ENCODE measurements around the gene PSTPIP2.
A peak's percentile ranks its signal among the peaks of the same experiment; 100 is the strongest.
"Not testable (repeated sequence)": the region's sequence is repeated elsewhere in the genome, so short reads cannot be mapped to it uniquely, and the experiment has no call there.

The PSTPIP2 gene

DNA sequence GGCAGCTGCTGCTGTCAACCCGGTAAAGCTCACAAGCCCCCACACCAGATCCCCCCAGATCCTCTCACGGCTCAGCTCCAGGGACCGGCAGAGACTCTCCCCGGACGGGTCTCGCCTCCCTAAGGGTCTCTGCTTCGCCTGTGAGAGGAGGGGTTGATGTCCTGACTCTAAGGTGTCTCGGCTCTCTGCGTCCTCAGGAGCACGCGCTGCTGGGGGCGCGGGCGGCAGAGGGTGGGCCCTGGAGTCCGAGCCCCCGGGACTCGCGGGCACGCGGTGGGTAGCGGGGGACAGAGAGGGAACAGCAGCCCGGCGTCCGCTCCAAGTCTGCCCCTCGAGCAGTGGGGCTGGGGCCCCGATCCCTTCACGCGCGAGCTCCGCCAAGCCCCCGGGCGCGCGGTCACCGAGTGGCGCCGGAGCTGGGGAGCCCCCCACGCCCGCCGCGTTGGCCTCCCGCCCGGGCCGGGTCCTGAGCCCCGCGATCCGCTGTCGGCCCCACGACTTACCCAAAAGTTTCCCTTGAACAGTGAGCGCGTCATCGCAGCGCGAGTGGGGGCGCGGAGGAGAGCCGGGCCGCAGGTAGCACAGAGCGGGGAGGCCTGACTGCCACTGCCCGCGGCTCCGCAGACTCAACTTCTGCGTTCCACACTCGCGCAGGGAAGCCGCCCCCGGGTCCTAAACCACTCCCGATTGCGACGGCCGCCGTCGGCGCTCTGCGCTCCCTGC is at the start of gene PSTPIP2:
PSTPIP2 (minus strand) TSS at position 608 of the 723 bp plus-strand sequence; CDS start at position 536, 72 bp downstream.
- peak; percentile 74 for DNase-seq

- DNase-seq: no peak
Measured at GRCh38 chr18:46113751-46114150, 41.7 kb upstream of the PSTPIP2 start.

GRCh38 chr18:46110406-46110805 is 38.3 kb upstream of the PSTPIP2 start:
- no peak for DNase-seq

DNA sequence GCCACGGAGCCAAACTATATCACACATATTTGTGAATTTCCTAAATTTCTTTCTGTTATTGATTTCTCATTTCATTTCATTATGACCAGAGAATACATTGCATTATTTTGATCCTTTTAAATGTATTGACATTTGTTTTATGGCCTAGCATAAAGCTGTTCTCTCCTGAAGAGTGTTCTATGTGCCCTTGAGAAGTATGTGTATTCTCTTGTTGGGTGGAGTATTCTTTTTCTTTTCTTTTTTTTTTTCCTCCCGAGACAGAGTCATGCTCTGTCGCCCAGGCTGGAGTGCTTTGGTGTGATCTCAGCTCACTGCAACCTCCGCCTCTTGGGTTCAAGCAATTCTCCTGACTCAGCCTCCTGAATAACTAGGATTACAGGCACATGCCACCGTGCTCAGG is 37.3 kb upstream of the PSTPIP2 start:
- no peak for DNase-seq

- peak; percentile 89 for DNase-seq
Measured at GRCh38 chr18:46104128-46104911, 32.3 kb upstream of the PSTPIP2 start, which contains the start of gene HAUS1. Gene HAUS1 (plus strand): TSS chr18:46104385. CDS start chr18:46104412, 27 bp downstream.

DNA sequence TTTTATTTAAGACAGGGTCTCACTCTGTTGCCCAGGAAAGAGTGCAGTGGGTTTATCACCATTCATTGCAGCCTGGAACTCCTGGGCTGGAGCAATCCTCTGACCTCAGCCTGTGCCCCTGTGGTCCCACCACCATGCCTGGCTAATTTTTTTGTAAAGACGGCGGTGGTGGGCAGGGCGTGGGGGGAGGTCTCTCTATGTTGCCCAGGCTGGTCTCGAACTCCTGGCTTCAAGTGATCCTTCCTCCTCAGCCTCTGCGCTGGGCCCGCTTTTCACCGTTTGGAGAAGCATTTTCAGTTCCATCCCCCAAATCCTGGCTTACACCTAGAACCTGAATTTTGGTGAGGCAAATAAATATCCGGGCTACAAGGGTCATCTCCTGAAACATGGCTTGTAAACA is 27.4 kb upstream of the PSTPIP2 start:
- no peak for DNase-seq

DNA sequence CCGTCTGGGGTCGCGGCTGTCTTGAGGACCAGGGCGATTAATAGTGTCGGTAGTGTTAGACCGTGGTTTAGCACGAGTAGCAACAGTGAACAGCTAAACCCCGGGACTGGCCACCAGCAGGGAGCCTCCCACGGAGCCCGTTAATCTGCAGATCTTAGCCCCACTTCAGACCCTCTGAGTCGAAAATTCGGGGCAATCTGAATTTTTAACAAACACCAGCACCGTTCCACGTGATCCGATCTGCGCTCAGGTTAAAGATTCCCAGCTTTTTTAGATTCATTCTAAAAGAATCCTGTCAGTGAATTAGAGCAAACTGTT is 26.5 kb upstream of the PSTPIP2 start:
- DNase-seq: no peak

DNA sequence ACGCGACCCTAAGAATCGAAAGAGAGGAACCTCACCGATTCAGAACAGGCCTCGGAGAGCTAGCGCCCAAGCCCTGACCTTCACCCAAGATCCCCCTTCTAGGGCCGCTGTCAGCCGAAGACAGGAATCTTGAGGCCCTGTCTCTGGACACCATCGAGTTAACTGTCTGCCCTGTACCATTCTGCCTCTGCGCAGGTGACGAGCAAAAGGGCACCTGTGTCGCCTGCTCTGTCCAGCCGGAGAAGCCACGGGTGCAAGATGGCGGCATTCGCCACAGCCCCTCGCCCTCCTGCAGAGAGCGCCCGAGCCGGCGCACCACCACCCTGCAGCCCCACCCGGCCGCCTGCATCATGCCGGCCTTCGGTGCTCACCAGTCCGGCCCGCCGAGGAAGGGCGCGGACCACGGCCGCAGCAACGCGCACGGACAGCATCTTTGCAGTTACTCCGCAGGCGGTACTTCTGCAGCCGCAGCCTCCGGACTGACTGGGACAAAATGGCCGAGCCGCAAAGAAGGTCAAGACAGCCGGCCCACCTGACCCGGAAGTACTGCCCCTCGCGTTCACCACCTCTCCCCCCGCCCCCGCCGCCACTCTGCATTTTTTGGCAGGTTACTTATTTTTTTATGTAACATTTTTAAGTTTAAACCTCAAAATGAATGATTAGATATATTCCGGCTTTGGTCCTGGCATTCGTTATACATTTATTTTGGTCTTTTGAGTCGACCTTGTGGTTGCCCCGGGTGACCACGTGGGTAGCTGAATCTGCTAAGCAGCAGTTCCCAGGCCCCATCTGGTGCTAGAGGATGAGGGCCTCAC is 25.9 kb upstream of the PSTPIP2 start, which contains the start of gene ATP5F1A:
ATP5F1A (minus strand) TSS at position 496 of the 815 bp plus-strand sequence; CDS start at position 431, 65 bp downstream.
- peak; percentile 90 for DNase-seq

GRCh38 chr18:46097431-46097800 is 25.4 kb upstream of the PSTPIP2 start:
- peak; percentile 16 for DNase-seq

DNA sequence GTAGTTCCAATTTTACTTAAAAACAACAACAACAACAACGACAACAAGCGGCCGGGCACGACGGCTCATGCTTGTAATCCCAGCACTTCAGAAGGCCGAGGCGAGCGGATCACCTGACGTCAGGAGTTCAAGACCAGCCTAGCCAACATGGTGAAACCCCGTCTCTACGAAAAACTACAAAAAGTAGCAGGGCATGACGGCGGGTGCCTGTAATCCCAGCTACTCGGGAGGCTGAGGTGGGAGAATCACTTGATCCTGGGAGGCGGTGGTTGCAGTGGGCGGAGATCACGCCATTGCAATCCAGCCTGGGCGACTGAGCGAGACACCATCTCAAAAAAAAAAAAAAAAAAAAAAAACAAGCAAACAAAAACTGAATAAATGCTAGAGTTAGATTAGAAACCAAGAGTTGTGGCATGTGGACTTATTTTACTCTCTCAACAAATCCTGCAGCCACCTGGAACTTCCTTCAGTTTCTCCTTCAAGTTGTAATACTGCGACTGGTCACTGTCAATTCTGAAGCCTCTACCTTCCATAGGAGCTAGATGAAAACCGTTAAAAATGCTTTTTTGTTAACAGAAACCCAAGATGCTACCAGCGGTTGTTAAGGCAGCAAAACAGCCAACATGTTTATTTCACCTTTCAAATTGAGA is 24.7 kb upstream of the PSTPIP2 start:
- no peak for DNase-seq

DNA sequence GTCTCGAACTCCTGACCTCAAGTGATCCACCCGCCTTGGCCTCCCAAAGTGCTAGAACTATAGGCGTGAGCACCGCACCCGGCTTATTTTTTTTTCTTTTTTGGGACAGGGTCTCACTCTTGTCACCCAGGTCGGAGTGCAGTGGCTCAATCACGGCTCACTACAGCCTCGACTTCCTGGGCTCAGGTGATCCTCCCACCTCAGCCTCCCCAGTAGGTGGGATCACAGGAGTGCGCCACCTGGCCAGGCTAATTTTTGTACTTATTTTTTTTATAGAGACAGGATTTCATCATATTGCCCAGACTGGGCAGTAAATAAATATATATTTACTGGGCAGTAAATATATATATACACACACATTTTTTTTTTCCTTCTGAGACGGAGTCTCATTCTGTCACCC is 23.5 kb upstream of the PSTPIP2 start:
- no peak for DNase-seq

DNA sequence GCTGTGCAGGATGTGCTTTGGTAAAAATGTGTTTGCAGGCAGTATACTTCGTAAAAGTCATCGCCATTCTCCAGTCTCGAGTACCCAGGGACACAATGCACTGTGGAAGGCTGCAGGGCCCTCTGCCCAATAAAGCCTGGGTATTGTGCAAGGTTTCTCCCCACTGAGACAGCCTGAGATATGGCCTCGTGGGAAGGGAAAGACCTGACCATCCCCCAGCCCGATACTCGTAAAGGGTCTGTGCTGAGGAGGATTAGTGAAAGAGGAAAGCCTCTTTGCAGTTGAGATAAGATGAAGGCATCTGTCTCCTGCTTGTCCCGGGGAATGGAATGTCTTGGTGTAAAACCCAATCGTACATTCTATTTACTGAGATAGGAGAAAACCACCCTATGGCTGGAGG is 16.4 kb upstream of the PSTPIP2 start:
- not testable (repeated sequence) for DNase-seq

- no peak for DNase-seq
Measured at GRCh38 chr18:46084431-46084830, 12.4 kb upstream of the PSTPIP2 start.

DNA sequence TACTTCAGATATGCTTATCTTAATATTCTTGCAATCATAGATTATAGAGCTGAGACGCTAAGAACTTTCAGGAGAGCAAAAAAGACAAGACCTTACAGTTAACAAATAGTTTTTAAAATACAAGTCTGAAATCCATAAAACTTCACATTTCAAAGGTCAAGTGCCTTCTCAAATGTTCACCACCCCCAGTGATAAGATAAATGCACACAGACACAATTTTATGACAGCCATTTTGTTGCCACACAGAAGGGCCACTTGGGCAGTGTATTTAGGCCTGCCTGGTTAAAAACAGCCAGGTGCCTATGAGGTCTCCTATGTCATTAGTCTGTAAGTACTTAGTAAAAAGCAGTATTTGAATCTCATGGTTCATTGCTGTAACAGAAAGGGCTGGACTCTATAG is 8.1 kb upstream of the PSTPIP2 start:
- DNase-seq: no peak

DNA sequence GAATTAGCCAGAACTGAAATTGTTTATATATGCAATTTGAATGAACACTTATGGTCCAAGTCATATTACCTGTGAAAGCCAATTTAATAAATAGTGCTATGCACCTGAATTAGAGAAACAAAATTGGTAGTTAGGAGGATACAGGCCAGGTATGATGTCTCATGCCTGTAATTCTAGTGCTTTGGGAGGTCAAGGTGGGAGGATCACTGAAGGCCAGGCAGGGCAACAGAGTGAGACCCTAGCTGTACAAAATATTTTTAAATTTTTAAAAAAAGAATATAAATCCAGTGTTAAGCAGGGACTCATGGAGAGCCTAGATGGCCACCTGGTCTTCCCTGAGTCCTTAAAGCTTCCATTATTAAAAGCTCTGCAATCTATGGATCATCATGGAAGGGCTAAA is 7.3 kb upstream of the PSTPIP2 start:
- DNase-seq: no peak

- peak; percentile 64 for DNase-seq
Measured at GRCh38 chr18:46073474-46074331, 1.6 kb upstream of the PSTPIP2 start.

DNA sequence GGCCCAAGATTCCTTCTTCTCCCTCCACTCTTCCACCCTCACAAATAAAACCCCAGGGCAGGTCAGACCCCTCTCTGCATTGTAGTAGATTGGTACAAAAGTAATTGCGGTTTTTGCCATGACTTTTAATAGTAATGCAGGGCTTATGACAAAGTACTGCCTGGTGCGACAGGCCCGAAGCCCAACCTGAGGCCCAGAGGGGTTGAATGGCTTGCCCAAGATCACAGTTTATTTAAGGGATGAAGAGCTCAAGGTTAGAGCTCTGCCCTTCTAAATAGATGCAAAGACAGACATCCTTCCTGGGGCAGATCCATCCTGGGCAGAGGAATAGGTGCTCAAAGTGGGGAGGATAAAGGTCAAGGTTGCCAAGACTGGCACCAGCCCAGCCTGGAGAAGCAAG is 899 bp upstream of the PSTPIP2 start:
- DNase-seq: no peak

DNA sequence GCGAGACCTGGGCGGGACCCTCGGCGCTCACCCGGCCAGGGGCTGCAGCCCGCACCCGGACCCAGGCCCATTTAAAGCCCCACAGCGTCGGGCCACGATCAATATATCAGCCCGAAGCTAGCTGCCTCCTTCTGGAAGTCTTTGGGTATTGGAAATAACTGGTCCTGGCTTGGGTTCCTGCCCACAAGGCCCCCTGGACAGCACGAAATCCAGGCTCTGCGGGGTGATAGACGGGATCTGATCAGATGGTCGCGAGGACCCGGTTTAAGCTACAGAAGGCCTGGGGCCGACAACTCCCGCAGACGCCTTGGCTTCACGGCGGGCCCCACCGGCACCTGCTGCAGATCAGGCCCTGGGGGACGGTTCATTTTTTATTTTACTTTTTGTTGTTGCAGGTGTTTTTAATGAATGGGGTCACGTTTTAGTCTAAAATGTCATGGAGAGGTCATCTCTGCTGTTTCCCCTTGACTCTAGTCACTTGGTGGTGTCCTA is 362 bp upstream of the PSTPIP2 start:
- peak; percentile 2 for DNase-seq

- DNase-seq: peak; percentile 29
Measured at GRCh38 chr18:46070815-46071652, 1.0 kb downstream of the PSTPIP2 start.

GRCh38 chr18:46070232-46070631 is 1.8 kb downstream of the PSTPIP2 start:
- DNase-seq: no peak

DNA sequence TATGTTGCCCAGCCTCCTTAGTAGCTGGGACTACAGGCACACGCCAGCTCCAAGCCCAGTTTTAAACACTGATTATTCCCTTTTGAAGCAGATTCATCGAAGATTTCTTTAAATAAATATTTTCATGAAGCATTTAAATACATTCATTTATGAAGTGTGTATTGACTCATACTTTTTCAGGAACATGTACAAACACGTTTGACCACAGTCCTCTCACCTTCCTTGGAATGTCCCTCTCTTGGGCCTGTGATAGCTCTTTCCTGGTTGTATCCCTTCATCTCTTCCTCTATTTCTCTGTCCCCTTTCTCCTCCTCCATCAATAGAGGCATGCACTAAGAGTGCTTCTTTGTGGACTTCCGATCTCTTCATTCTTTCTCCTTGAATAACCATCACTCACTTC is 2.5 kb downstream of the PSTPIP2 start:
- no peak for DNase-seq
